RPMI7951 (cell line): ENCODE results near the gene GON7. TPM values are rescaled to one million over a fixed set of nuclear protein-coding genes. Genes with fewer than 3 reads are reported as not detected.
"Not testable (repeated sequence)": the region's sequence is repeated elsewhere in the genome, so short reads cannot be mapped to it uniquely, and the experiment has no call there.

Experiments used
- DNase-seq: peaks from one replicate; pipeline ENCODE4 v3.0.0-alpha.2; 2012; ENCODE audit warnings: low read depth
- total RNA-seq: library from RNA; depleted of rRNA; stranded (reverse); fragments of >200 nt; shearing (Covaris generic); gene quantifications from 2 replicates; pipeline ENCODE4 v1.2.3, GENCODE V29; 2014; rRNA removed

The GON7 gene, protein sequence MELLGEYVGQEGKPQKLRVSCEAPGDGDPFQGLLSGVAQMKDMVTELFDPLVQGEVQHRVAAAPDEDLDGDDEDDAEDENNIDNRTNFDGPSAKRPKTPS
- 35.4 and 49.2 TPM in 2 replicates for total RNA-seq

DNA sequence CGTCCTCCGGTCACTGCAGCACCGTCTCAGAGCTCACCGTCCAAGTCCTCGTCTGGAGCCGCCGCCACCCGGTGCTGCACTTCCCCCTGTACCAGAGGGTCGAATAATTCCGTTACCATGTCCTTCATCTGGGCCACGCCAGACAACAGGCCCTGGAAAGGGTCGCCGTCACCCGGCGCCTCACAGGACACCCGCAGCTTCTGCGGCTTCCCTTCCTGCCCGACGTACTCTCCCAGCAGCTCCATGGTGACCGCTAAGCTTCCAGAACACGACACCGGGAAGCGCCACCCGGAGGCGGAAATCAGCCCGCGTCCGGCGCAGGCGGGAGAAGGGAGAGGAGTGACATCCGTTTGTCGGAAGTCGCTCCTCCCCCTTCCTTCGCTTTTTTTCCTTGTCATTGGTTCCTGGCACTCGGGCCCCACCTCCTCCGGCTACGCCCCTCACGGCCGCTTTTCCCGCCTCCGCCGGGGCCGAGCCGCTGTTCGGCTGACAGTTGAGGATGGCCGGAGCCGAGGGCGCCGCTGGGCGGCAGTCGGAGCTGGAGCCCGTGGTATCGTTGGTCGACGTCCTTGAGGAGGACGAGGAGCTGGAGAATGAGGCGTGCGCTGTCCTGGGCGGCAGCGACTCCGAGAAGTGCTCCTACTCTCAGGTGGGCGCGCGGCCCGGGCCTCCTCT lies at the start of gene GON7, which contains the start of gene UBR7:
TSS of gene GON7 (minus strand) at position 273 of the 675 bp plus-strand sequence. CDS start at position 245, 28 bp downstream.
TSS of gene UBR7 (plus strand) at position 464 of the 675 bp plus-strand sequence. CDS start at position 500, 36 bp downstream.
- peak; percentile 96 for DNase-seq

DNA sequence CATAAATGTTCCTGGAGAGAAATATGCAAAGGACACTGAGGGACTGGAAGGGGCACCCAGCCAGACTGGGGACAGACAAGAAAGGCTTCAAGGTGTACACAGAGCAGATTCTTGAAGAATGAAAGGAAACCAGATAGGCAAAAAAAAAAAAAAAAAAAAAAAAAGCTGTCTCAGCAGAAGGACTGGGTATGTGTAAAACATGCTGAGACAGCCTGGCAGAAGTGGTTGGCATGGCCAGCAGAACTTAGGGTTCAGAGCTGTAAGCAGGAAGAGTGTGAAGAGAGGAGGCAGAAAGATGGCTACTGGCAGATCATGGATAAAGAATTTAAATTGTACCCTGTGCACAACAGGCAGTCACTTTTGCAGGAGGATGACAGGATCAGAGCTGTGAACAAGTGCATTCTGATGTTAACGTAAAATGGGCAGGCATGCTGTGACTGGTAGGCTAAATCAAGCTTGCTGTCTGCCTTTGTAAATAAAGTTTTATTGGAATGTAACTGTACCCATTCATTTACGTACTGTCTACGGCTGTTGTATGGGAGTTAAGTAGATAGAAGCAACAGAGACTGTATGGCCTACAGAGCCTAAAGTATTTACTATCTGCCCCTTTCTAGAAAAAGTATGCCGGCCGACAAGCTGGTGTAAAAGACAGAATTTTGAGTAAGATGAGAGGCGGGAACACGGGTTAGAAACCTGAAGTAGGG lies 42.4 kb upstream of the GON7 start:
- no peak for DNase-seq

DNA sequence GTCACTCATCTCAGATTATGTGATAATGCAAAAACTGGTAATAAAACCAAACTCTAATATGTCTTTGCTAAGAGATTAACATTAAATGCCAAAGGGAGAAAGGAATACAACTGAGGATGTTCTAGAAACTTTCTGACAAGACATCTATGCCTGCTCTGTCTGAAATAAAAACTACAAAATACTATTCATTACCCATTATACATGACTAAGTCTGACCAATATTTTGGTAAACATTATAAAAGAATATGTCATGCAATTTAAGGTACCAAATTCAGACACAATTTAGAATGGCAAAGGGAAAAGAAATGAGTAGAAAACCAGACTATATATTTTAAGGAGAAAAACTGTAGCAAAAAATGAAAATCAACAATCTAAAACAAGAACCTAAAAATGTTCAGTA lies 39.7 kb upstream of the GON7 start:
- DNase-seq, result no peak

DNA sequence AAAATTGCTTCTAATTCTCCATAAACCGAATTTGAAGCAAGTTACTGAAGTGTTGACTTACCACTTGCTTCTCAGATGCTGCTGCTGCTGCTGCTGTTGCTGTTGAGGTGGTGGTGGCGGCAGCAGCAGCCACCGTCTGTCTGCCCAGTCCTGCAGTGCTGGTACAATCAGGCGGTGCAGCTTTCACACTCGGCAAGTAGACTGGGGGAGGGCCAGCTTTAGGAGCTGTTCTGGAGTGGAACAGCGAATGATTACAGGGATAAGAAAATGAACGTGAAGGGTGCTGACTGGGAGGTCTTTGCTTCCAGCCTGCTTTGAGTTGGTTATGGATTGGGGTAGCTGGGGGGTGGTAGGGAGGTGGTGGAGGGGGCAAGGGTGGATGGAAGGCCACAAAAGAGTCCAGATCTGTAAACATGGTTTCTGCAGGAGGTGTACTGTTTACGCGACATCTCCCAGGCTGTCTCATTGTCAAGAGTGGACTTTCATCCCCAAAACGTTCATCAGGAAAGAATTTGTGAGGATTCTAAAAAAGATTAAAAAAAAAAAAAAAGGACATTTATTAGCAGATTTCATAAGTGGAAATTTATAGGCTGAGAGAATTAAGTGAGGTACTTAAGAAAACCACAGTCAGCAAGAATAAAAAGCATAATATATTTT lies 39.0 kb upstream of the GON7 start:
- DNase-seq, result no peak

DNA sequence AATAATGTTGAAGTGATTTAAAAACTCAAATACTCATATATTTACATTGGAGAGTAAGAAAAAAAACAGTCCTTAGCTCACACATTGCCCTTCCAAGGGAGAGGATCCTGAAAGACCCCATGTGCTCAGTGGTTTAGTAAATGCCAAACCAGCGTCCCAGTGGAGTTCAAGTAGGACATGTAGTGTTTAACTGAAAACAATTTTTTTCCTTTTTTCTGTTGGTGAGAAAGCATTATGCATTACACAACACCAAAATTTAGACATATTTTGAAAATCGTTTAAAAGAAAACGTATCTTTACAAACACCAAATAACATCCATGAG lies 33.8 kb upstream of the GON7 start:
- no peak for DNase-seq

DNA sequence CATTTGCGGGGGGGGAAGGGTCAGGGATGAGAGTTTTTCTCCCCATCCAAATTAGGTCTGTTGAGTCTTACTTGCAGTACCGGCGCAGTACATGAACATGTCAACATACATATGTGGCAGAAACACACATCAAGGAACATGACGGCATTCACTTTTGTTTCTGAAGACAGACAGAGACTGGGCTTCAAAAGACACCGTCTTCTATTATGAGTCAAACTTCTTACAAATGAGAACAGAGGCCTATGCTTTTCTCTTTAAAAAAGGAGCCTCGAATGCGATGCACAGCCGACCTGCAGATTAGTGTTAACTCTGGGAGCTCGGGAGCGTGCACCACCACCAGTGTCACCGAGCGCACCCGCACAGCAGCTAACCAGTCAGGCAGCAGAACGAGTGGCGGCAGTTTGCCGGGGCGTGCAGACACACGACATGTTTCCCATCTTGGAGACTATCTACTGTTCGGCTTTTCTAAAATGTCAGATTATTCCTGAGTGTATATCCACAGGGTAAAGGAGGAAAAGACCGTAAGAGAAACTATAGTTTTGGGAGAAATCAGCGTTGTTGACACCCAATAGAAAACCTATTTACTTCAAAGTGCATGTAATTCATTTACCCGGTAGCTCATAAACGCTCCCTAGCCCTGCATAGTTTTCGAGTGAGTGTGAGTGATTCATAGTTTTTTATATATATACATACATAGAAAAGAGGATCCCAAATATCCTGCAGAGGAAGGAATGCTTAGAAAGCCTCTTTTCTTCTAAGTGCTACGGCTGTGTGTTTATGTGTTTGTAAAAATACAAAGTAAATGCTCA lies 33.2 kb upstream of the GON7 start:
- peak; percentile 33 for DNase-seq

DNA sequence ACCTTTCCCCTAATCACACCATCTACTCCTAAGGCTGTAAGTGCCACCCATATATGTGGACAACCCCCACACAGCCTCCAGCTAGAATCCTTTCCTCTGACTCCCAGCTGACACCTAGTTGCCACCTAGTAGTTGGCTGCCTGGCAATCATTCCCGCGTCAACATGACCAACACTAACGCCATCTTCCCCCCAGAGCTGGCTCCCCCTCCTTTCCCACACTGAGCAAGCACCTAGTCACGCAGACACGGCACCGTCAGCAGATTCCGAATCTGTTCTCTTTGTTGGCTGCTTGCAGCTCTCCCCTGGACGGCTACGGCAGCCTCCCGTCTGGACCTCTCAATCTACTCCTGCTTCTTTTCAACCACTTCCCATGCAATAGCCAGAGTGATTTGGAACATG lies 27.9 kb upstream of the GON7 start:
- peak; percentile 67 for DNase-seq

DNA sequence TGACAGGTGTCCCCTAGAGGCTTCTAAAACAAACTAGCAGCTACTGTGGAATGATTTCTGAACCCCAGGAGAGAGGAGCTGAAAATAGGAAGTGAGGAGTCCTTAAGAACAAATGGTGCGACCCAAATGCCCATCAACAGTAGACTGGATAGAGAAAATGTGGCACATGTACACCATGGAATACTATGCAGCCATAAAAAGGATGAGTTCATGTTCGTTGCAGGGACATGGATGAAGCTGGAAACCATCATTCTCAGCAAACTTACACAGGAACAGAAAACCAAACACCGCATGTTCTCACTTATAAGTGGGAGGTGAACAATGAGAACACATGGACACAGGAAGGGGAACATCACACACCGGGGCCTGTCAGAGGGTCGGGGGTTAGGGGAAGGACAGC lies 26.2 kb upstream of the GON7 start:
- DNase-seq, result not testable (repeated sequence)

DNA sequence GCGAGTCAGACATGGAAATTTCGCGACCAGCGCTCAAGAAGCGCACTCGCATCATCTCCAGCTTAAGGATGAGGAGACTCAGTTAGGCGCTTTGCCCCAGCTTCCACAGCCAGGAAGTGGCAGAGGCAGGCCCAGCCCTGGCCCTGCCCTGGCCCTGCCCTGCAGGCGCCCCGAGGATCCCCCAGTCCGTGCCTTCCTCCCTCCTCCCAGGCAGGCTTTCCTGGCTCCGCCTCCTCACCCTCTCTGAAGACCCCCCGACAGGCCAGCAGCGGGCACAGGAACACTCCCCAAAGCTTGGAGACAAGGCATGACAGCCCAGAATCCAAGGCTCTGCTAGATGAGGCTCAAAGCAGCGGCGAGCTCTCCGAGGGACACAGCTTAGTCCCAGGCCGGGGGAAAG lies 25.3 kb upstream of the GON7 start:
- no peak for DNase-seq

DNA sequence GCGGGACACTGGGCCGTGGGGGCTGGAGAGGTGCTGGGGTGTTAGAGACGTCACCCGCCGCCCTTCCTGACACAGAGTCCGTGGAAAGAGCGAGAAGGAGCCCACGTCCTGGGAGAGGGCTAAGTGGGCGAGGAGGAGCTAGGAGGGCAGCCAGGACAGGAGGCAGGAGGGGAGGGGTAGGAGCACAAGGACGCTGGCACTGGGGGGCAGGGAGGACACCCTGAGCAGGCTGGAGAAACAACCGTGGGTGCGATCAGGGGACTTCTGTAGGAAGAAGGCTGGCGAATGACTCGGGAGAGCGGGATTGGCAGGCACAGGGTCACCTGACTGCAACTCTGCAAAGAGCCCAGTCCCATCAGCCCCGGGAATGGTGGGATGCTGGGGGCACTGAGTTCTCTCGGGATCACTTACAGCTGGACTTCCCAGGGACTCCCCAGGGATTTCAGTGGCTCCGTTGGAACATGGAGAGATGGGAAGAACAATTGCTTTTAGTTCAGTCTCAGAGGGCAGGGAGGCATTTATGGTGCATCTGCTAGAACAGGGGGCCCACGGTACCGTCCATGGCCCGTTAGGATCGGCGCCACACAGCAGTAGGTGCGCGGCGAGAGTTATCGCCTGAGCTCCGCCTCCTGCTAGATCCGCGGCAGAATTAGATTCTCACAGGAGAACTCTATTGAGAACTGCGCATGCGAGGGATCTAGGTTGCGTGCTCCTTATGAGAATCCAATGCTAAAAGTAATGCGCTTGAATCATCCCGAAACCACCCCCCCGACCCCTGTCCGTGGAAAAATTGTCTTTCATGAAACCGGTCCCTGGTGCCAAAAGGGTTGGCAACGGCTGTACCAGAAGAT lies 24.5 kb upstream of the GON7 start:
- DNase-seq, result peak; percentile 70

DNA sequence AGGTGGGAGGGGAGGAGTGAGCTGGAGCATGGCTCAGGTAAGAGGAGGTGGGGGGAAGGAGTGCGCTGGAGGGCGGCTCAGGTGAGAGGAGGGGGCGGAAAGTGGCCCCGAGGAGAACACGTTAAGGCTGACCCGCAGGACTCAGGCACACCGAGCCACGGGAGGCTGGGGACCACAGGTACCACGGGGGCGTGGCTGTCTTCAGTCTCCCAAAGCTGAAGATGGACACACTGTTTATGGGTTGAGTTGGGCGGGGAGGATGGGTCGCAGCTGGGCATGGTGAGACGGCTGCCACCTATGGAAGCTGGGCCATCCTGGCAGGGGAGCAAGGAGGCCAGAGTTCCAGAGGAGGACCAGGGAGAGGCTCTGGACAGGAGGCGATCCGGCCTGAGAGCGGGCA lies 23.7 kb upstream of the GON7 start:
- no peak for DNase-seq

DNA sequence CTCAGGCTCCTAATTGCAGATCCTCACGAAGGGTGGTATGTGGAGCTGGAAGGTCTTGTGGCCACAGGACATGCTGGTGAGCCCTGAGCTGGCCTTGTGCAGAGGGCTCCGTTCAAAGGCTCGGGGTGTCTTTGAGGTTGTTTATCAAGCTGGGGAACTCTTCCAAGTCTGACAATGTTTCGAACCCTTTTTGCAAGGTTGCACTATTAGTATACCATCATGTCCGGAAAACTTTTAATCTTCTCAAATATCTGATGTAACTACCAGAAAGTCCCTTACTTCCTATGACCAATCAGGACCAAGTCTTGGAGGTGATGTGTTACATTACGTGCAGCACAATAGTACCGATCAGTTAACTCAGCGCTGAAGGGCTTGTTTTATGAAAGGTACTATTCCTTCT lies 21.7 kb upstream of the GON7 start:
- DNase-seq, result no peak

DNA sequence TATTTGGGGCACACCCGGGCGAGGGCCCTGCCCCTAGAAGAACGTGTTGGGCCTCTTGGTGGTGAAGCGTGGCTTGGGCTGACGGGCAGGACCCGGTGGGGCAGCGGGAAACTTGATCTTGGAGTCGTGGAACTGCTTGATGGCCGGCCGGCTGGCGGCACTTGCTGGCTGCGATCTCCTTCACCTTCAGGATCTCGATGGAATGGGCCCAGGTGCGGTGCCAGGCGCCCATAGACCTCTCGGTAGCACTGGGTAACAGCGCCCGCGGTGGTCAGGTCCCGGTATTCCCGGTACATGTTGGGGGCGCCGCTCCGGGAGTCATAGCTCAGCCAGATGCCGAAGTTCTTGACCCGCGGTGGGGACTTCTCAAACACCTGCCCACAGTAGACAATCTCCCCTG lies 16.7 kb upstream of the GON7 start:
- no peak for DNase-seq

DNA sequence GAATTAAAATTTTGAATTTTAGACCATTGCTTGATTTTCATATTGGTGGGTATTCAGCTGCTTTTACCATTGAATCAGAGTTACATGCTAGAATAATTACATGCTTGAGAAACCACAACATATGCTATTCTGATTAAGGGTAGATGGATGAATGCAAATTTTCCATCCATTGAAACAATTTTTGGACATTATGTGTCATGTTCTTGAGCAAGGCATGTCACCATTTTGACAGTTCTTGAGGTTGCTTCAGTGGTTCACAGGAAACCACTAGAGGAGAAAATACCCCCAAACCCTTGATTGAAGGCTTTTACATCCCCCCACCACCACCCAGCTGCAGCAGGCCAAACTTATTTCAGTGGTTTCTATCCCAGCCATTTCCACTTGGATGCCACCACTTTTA lies 13.6 kb upstream of the GON7 start:
- DNase-seq, result no peak

DNA sequence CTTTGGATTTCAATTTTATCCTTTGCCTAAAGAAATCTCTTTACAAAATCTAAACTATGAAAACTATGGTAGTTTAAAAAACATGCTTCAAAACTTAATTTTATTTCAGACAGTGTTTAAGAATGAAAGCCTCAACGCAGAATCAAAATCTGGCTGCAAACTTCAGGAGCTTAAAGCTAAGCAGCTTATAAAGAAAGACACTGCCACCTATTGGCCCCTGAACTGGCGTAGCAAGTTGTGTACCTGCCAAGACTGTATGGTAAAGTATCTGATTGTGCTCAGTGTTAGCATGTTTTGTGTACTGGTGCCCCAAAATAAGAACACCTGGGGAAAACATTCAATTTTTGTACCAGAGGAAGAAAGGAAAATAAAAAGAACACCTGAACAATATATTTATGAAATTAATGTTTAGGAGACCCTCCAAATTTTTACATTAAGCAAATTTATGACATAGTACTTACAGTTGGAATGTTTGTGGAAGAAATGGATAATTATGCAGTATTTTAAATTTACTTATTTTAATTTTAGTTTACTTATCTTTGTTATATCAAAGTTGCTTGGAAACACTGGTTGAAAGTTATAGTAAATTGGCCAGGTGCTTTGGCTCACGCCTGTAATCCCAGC lies 12.3 kb upstream of the GON7 start:
- DNase-seq, result peak; percentile 46

DNA sequence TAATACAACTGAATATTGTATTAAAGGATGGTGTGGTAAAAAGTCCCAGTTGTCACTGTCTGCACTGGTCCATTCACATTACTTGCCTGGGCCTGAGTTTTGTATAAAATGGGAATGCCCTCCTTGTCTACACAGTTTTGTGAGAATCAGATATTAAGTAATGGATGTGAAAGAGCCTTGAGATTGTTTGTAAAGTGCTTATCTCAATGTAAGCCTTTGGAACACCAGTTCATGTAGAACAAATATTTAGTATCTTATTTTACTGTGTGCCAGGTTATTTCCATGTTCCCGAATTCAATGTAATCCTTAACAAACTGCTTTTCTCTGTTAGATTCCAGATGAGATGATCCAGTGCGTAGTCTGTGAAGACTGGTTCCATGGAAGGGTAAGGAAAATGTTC lies 7.7 kb upstream of the GON7 start:
- DNase-seq, result no peak

DNA sequence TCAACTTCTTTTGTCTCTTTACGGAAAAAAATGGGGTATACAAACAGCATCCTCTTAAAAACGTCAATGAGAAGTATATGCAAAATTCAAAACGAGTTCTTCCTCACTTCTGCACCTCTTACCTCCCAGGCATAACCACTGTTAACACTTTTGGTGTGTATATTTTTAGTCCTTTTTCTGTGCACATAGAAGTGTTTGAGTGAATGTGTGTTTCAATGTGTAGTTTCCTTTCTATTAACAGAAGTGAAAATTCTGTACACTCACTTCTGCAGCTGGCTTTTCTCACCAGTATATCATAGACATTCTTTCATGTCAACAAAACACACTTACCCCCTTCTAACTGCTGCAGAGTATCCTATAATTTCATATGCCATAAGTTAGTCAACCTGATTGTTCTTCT lies 5.6 kb upstream of the GON7 start:
- no peak for DNase-seq

DNA sequence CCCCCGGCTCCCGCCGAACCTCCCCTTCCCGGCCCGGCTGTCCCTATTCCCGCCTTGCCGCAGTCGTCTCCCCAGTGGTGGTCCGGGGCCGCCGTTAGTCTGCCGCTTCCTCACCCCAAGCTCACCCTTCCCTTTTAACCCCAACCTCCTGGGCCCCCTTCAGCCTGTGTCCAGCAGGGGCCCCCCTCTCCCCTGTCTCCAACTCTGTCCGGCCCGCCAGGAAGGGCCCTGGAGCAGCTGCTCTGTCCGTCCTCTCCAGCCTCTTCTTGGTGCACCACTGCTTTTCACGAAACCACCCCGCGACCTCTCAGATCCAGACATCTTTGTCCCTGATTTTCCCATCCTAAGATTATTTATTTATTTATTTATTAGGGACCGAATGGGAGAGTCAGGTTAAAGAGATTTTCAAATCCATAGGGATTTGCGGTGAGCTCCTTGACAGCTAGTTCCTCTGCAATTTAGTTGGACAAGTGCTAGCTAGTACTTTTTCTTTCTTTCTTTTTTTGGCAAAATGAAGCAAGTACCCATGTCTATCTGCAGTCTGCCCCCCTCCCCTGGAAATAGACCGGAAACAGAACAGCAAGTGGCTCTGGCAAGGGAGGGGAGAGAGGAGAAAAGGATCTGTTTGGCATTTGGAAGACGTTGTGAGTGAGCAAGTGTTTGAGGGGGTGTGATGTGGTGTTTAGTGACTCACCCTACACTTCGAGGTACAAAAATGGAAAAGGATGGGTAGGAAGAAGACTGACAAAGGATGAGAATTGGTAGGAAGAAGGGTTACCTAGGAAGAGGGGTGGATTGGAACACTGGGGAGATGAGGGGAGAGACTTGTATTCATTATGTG lies 823 bp upstream of the GON7 start:
- peak; percentile 59 for DNase-seq

DNA sequence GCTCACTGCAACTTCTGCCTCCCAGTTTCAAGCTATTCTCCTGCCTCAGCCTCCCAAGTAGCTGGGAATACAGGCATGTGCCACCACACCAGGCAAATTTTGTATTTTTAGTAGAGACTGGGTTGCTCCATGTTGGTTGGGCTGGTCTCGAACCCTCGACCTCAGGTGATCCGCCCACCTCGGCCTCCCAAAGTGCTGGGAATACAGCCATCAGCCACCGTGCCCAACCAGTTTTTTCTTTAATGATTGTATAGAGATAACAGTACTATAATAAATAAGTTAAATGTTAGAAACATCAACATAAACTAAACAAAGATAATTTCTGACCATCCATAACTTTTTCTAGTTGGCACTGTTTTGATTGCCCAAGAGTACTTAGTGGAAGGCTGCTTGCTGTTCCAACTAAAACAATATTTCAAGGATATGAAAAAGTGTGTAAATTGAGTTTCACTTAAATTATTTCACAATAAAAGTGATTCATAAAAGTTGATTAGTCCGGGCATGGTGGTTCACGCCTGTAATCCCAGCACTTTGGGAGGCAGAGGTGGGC lies 5.6 kb downstream of the GON7 start:
- DNase-seq, result no peak
